Activated gamma-delta T cell treated with Interleukin-2 at 50 U/mL for 16 hours (primary cell): ENCODE results near the gene ZFAND3.
"Not testable (repeated sequence)": the region's sequence is repeated elsewhere in the genome, so short reads cannot be mapped to it uniquely, and the experiment has no call there.

ENCODE experiments used
- DNase-seq: peaks from one replicate; pipeline ENCODE4 v3.0.0-alpha.2; 2020

Gene ZFAND3

GRCh38 chr6:38100380-38100779 lies 280.9 kb downstream of the ZFAND3 start:
- DNase-seq = no peak

DNA sequence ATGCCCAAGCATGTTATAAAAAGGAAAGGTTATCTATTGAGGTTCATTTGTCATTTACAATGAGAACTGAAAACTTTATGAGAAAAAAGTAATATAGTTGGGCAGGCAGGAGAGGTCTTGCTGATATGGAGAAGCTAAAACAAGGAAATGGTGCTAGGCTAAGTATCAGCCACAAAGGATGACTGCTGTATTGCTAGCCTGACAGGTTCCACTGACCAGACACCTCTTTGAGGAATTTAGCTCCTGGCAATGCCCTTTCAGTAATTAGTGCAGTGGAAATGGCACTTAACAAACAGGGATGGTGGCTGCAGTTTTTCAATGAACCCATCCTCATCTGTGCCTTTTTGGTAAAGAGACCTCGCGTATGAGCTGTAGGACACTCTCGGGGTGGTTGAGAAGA lies 284.4 kb downstream of the ZFAND3 start:
- DNase-seq = no peak

DNA sequence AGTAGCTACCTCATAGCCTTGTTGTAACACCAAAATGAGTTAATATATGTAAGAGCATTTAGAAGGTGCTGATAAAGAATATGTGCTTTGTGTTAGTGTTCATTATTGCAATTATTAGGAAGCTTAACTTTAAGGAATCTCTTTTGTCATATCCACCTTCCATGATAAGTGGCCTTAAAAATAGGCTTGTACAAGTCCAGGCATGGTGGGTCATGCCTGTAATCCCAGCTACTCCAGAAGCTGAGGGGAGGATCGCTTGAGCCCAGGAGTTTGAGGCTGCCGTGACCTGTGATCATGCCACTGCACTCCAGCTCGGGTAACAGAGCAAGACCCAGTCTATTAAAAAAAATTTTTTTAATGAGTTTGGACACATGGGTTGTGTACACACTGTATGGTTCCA lies 285.5 kb downstream of the ZFAND3 start:
- no peak for DNase-seq

GRCh38 chr6:38107073-38107472 lies 287.5 kb downstream of the ZFAND3 start:
- DNase-seq = no peak

- DNase-seq = no peak
Measured at GRCh38 chr6:38110481-38110971, 291.0 kb downstream of the ZFAND3 start.

- DNase-seq = no peak
Measured at GRCh38 chr6:38112181-38112580, 292.7 kb downstream of the ZFAND3 start.

DNA sequence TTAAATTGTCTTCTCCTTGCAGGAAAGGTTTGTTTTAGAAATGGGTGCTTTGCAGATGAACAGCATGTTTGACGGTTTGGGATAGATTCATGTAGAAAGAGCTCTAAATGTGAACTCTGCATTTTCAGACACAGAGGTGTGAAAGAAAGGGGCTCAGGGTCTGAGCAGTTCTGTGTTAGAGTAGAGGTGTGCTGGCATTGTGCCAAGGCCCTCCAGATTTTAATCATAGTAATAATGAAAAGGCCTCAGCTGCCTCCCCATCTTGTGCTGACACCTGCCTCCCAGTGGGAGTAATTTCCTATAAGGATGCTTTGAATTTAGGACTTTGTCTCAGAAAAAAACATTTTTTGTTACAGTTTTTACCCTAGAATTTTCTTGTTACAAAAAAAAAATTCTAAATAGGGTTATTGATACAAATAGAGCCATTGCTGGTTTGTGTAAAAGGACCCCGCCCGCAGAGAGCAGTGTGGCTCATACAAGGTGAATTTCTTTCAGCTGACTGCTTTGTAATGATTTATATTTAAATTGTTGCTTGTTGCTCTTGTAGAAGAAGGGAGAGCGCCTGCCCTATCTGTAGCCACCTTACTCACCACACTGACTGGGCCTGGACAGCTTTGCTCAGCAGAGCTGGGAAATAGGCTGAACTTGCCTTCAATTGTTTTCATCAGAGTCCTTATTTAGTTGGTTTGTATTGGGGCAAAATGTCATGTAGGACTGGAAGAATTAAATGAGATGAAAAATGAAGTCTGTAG lies 294.5 kb downstream of the ZFAND3 start:
- DNase-seq = no peak

DNA sequence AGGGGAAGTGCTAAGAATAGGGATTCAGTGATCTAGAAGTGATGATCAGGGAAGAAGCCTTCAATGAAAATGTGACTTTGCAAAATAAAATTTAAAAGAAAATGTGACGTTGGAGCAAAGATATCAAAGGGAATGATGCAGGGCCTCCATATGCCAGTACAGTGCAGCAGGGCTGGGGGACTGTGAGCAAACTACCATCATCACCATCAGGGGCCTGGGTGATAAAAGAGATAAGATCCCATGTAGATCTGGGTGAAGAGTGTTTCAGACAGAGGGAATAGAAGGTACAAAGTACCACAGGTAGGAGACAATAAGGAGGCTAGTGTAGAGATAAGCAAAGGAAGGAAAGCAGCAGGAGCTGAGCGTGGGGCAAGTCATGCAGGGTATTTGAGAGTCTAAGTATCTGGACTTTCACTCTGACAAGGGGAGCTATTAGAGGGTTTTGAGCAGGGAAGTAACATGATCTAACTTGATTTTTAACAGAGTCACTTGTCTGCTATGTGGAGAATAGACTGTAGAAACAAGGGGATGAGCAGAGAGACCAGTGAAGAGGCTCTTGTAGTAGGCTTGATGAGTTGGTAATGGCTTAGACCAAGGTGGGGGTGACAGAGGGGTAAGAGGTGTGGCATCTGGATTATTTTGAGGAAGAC lies 295.6 kb downstream of the ZFAND3 start:
- no peak for DNase-seq

DNA sequence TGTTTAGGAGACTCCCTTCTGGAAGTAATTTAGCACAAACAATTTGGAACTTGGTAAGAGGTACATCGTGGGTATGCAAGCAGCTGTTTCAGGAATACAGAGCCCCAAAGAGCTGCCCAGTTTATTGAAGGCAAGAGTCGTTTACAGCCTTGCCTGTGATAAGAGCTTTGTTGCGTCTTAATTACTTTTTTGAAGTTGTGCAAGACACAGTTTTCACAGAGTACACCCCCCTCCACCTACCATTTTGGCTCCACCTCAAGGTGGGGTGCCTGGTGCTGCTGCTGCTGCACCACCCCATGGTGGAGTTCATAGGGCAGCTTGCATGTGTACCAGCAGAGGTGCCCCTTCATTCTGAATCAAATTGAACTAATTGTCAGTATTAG lies 296.1 kb downstream of the ZFAND3 start:
- no peak for DNase-seq

DNA sequence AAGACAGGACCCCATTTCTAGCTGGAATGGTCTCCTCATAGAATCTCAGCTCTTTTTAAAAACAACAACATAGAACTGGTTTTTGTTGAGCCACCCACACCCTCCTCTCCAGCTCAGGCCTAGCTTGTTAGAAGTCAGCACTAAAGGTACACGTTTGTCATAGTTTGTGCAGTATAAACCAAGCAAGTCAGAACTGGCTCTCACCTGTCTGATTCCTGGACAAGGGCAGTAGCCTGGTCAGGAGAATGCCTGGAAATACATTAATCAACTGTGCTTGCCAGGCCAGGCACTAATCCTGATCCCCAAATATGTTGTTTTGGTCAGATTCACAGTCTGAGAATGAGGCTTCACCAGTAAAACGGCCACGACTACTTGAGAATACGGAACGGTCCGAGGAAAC lies 296.7 kb downstream of the ZFAND3 start:
- no peak for DNase-seq

DNA sequence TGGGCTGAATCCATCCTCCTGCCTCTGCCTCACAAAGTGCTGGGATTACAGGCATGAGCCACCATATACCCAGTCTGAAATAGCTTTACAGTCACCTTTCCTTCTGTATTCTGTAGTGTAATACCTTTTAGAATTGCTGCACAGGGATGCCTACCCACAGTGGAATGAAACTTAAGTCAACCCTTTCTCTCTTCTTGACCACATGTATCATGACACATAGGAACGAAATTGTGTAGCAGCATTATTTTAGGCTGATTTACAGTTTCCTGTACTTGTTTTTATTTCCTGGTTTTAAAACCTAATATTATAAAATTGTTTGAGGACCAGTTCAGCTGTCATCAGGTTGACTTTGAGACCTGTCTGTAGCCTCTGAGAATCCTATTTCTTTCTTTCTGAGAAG lies 297.8 kb downstream of the ZFAND3 start:
- no peak for DNase-seq

DNA sequence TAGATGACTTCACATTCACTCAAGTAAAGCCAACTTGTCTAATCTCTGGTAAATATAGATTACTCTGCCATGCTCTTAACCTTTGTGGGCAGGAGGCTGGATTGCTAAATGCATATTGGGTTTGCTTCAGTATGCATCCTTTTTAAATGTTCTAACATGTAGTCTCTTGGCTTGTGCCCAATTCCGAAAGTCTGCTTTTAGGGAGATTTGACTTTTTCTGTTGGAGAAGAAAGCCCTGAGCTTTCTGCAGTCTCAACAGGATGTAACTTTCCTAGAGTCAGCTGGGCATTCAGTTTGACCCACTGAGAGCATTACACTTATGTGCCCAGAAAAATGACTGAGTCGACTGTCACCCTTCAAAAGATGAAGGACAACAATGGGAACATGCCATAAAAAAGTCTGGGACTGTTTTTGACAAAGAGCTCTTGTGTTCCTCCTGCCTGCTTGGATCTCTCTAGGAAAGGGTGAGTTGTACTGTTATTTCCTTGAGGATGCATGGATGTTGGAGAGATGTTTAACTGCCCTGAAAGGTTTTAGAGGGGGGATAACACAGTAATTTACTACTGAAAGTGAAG lies 299.4 kb downstream of the ZFAND3 start:
- no peak for DNase-seq

DNA sequence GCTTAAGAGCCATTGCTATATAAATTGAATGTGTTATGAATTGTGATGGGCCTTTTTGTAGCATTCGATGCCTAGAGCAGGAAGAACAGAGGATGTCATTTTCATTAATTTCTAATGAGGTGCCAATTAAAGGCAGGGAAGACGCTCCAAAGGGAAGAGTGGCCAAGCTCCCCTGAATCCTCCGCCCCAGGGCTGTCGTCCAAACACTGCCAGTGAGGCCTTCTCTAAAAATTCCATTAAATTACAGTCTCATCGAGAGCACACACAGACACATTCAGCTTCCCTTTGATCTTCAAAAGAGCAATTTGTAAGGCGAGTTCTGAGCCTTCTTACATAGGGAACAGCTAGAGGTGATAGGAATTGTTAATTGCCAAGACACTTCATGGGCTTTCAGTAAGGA lies 300.0 kb downstream of the ZFAND3 start:
- no peak for DNase-seq

DNA sequence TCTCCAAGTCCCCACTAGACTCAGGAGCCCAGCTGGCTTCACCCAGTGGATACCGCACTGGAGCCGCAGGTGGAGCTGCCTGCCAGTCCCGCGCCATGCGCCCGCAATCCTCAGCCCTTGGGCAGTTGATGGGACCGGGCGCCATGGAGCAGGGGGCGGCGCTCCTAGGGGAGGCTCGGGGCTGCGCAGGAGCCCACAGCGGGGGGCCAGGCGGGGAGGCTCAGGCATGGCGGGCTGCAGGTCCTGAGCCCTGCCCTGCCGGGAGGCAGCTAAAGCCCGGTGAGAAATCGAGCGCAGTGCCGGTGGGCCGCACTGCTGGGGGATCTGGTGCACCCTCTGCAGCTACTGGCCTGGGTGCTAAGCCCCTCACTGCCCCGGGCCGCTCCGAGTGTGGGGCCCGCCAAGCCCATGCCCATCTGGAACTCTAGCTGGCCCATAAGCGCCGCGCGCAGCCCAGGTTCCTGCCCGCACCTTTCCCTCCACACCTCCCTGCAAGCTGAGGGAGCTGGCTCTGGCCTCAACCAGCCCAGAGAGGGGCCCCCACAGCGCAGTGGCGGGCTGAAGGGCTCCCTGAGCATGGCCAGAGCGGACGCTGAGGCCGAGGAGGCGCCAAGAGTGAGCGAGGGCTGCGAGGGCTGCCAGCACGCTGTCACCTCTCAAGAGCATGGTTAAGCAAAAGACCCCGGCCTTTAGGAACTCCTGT lies 304.8 kb downstream of the ZFAND3 start:
- DNase-seq = not testable (repeated sequence)

- no peak for DNase-seq
Measured at GRCh38 chr6:38127284-38127683, 307.8 kb downstream of the ZFAND3 start.

- DNase-seq = no peak
Measured at GRCh38 chr6:38131527-38131965, 312.0 kb downstream of the ZFAND3 start.

GRCh38 chr6:38133932-38134703 lies 314.6 kb downstream of the ZFAND3 start:
- no peak for DNase-seq

GRCh38 chr6:38134704-38135088 lies 315.2 kb downstream of the ZFAND3 start:
- no peak for DNase-seq

- DNase-seq = no peak
Measured at GRCh38 chr6:38136547-38136946, 317.0 kb downstream of the ZFAND3 start.

DNA sequence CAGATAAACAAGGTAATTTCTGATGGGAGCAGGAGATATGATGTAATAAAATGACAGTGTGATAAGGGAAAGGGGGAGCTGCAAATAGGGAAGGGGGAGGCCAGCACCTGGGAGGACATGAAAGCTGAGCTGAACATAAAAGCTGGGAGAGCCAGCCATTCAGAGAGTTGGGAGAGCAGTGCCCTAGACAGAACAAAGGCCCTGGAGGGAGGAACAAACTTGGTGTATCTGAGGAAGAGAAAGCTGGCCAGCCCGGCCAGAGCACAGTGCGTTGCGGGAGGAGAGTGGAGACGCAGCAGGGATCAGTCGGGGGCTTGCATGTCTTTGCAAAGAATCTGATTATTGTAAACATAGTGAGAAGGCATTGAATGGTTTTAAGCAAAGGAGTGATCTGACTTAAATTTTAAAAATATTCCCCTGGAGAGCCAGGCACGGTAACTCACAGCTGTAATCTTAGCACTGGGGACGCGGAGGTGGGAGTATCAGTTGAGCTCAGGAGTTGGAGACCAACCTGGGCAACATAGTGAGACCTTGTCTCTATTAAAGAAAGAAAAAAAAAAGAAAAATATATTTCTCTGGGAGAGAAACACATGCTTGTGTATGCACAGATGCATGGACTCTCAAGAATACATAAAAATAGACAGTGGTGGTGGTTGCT lies 318.2 kb downstream of the ZFAND3 start:
- no peak for DNase-seq

DNA sequence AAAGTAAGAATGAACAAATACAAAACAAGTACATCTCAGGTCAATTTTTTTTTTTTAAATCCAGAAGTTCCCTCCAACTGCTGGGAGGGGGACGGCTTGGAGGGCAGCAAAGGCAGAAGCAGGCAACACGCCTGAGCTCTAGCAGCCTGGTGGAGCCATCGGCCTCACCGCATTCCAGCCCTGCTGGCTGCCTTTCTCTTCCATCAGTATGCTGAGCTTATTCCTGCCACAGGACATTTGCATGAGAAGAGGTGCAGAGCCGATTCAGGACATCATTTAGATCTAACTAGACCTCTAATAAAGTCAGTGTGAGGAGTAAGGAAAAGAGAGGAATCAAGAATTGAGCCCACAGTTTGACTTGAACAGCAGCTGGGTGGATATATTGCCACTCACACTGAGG lies 318.8 kb downstream of the ZFAND3 start:
- no peak for DNase-seq

- DNase-seq = no peak
Measured at GRCh38 chr6:38141085-38141484, 321.6 kb downstream of the ZFAND3 start.
